Measurements from ENCODE around the gene COX7B2. TPM values are rescaled to one million over a fixed set of nuclear protein-coding genes. Genes with fewer than 3 reads are reported as not detected.
A peak's percentile ranks its signal among the peaks of the same experiment; 100 is the strongest.

Gene COX7B2
- total RNA-seq, 1 donor from 2014 or later: not detected

- ATAC-seq (no peak), DNase-seq (no peak)
- Histone ChIP-seq H3K4me3 (no peak overlapping the region), H3K9me3 (no peaks in the 10 kb centered on the region), H3K4me1 (no peaks in the 10 kb centered on the region), H3K27me3 (ENCODE audit: low read depth) (no peaks in the 10 kb centered on the region), H3K36me3 (no peaks in the 10 kb centered on the region), H3K27ac (no peak overlapping the region)
- intact Hi-C loops (cut with DNase I): no loop called here
- no peak for TF ChIP-seq CTCF (IDR thresholded peaks at IDR 0.05)
These were observed 36.0 kb upstream of the COX7B2 start for GRCh38 chr4:46945062-46945461.

GRCh38 chr4:46944345-46944744 lies 35.3 kb upstream of the COX7B2 start:
- no peak for TF ChIP-seq CTCF (IDR thresholded peaks at IDR 0.05)
- no peaks in the 10 kb centered on the region for H3K9me3 ChIP-seq
- DNase-seq (no peak), ATAC-seq (no peak)
- H3K4me3 ChIP-seq: no peak overlapping the region
- H3K36me3 ChIP-seq: no peaks in the 10 kb centered on the region
- intact Hi-C loops (cut with DNase I): no loop called here
- H3K27me3 ChIP-seq (ENCODE audit: low read depth): no peaks in the 10 kb centered on the region
- H3K4me1 ChIP-seq: no peaks in the 10 kb centered on the region
- H3K27ac ChIP-seq: no peak overlapping the region

DNA sequence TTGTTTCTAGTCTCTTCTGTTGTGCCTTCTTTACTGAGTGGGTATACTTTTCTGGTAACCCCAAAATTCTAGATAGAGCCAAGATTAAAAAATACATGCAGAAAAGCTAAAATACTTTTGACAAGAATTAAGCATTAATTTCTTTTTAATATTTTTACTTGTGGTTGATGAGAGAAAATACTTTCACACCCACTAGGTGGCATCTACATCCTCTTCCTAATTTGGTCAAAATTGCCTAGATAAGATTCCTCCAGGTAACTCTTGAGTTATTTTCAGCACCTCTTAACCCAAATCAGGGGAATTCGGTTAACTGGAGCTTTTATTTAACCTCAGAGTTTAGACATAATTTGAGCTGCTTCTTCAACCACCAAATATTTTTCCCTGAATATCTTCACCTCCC lies 28.4 kb upstream of the COX7B2 start:
- Histone ChIP-seq H3K9me3 (no peaks in the 10 kb centered on the region), H3K36me3 (no peaks in the 10 kb centered on the region), H3K27ac (no peak overlapping the region), H3K27me3 (ENCODE audit: low read depth) (no peaks in the 10 kb centered on the region), H3K4me1 (no peaks in the 10 kb centered on the region), H3K4me3 (no peak overlapping the region)
- no peak for TF ChIP-seq CTCF (IDR thresholded peaks at IDR 0.05)
- intact Hi-C loops (cut with DNase I): no loop called here
- no peak for ATAC-seq
- no peak for DNase-seq

GRCh38 chr4:46934726-46935125 lies 25.7 kb upstream of the COX7B2 start:
- TF ChIP-seq CTCF (IDR thresholded peaks at IDR 0.05): no peak
- H3K4me3 ChIP-seq: no peak overlapping the region
- no peak overlapping the region for H3K27ac ChIP-seq
- no peaks in the 10 kb centered on the region for H3K9me3 ChIP-seq
- no peaks in the 10 kb centered on the region for H3K27me3 ChIP-seq (ENCODE audit: low read depth)
- no peak for ATAC-seq
- no peaks in the 10 kb centered on the region for H3K4me1 ChIP-seq
- H3K36me3 ChIP-seq: no peaks in the 10 kb centered on the region
- intact Hi-C loops (cut with DNase I): no loop called here
- no peak for DNase-seq

DNA sequence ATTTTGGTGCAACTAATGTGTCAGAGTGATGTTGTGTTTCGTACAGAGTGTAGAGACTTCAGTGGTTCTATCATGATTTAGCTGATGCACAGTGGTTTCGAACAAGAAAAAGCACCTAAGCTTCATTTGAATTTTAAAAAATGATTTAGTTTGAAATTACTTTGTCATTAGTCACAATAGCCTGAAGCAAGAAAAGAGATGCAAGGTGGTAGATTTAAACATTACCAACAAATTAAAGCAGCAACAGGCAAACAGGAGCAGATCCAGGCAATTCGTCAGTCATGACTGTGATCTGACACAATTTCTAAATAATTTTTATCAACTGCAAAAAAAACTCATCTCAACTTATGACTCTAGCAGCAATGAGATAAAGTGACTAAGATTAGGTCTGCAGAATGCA lies 24.6 kb upstream of the COX7B2 start:
- no peak overlapping the region for H3K4me3 ChIP-seq
- ATAC-seq: no peak
- intact Hi-C loops (cut with DNase I): no loop called here
- no peaks in the 10 kb centered on the region for H3K27me3 ChIP-seq (ENCODE audit: low read depth)
- H3K9me3 ChIP-seq: no peaks in the 10 kb centered on the region
- no peak overlapping the region for H3K27ac ChIP-seq
- H3K4me1 ChIP-seq: no peaks in the 10 kb centered on the region
- no peaks in the 10 kb centered on the region for H3K36me3 ChIP-seq
- DNase-seq: no peak
- TF ChIP-seq CTCF (IDR thresholded peaks at IDR 0.05): no peak

- intact Hi-C loops (cut with DNase I): no loop called here
These were observed 22.9 kb upstream of the COX7B2 start for GRCh38 chr4:46931981-46932380.

More at GRCh38 chr4:46931981-46932380, 22.9 kb upstream of the COX7B2 start:
- Histone ChIP-seq H3K36me3 (no peaks in the 10 kb centered on the region), H3K4me3 (no peak overlapping the region), H3K9me3 (no peaks in the 10 kb centered on the region), H3K27me3 (ENCODE audit: low read depth) (no peaks in the 10 kb centered on the region), H3K4me1 (no peaks in the 10 kb centered on the region), H3K27ac (no peak overlapping the region)
- ATAC-seq: peak; percentile 54 to 60
- peak; percentile 52 for TF ChIP-seq CTCF (IDR thresholded peaks at IDR 0.05)
- no peak for DNase-seq
